Gastroesophageal sphincter (tissue), 4 donors: ENCODE measurements around the gene PAXX. TPM values are rescaled to one million over a fixed set of nuclear protein-coding genes. Genes with fewer than 3 reads are reported as not detected.

Experiments used
- ATAC-seq: fragments of 150-250 bp; one replicate; pipeline ENCODE4 v1.9.1; 2016; ENCODE audit warnings: mild to moderate bottlenecking, moderate library complexity
- H3K27ac ChIP-seq, 4 donors: fragments of 200-600 bp; sonication (generic) in 3 of 4; 1 replicate in 3 of 4; 2 replicates in 1 of 4; pipeline ENCODE4 v1.5.1; 2016 to 2019
- H3K27me3 ChIP-seq: fragments of 200-600 bp; sonication (generic); one replicate; pipeline ENCODE4 v1.5.1; 2019
- H3K36me3 ChIP-seq, 2 donors: fragments of 200-600 bp; sonication (generic); one replicate each; pipeline ENCODE4 v1.5.1; 2019; ENCODE audit warnings: control low read depth in 1 of 2
- H3K4me1 ChIP-seq, 3 donors: fragments of 200-600 bp; sonication (generic); 1 replicate in 2 of 3; 2 replicates in 1 of 3; pipeline ENCODE4 v1.5.1; 2016 to 2019; ENCODE audit warnings: control low read depth in 2 of 3
- H3K4me3 ChIP-seq, 2 donors: fragments of 200-600 bp; sonication (generic); one replicate each; pipeline ENCODE4 v1.5.1; 2019; ENCODE audit warnings: mild to moderate bottlenecking in 1 of 2, moderate library complexity in 1 of 2
- H3K9me3 ChIP-seq, 3 donors: fragments of 200-600 bp; sonication (generic); one replicate each; pipeline ENCODE4 v1.5.1; 2017 to 2019; ENCODE audit warnings: control low read depth in 2 of 3
- CTCF ChIP-seq, 4 experiments: fragments of 200-600 bp in 2 of 4; fragments of 450-650 bp in 2 of 4; sonication (generic) in 1 of 4; IDR thresholded peaks; one replicate each; pipeline ENCODE4 v1.5.1; 2017 to 2019; ENCODE audit warnings: antibody characterized with exemption in 4 of 4, mild to moderate bottlenecking in 2 of 4, moderate library complexity in 2 of 4
- EP300 ChIP-seq: sonication (generic); formaldehyde crosslinking; IDR thresholded peaks from one replicate; pipeline ENCODE4 v1.6.1; 2017; ENCODE audit warnings: antibody characterized with exemption, mild to moderate bottlenecking
- POLR2A ChIP-seq, 2 donors: fragments of 450-650 bp; IDR thresholded peaks; one replicate each; pipeline ENCODE4 v1.6.1; 2017; ENCODE audit warnings: antibody characterized with exemption in 2 of 2, mild to moderate bottlenecking in 2 of 2, moderate library complexity in 1 of 2
- POLR2AphosphoS5 ChIP-seq: sonication (generic); formaldehyde crosslinking; IDR thresholded peaks from one replicate; pipeline ENCODE4 v1.6.1; 2017; ENCODE audit warnings: antibody characterized with exemption
- WGBS, 2 donors: methylation state at CpG; one replicate each; pipeline ENCODE4 v1.1.5; 2018; ENCODE audit warnings: low coverage in 1 of 2; 5-methylcytosine and 5-hydroxymethylcytosine counted together
- total RNA-seq, 4 donors: library from RNA; depleted of rRNA; stranded (reverse); fragments of >200 nt; gene quantifications; one replicate each; pipeline ENCODE4 v1.1.0, GENCODE V29; 2016

PAXX gene
- 10 to 100 TPM; 24.2 to 42.6 (median 36.1) TPM for total RNA-seq

GRCh38 chr9:136991993-136992818 is at the start of gene PAXX:
TSS of gene PAXX (plus strand) at chr9:136992422. CDS start at chr9:136992444, 22 bp downstream.
- H3K4me1 ChIP-seq, result peaks cover 0 to 53% (median 31%) of the 10 kb centered on the region in 3 donors
- peak in 2 of 4 experiments; percentile 4 to 12 for TF ChIP-seq CTCF (IDR thresholded peaks at IDR 0.05)
- TF ChIP-seq EP300, result no peak
- TF ChIP-seq POLR2A (IDR thresholded peaks at IDR 0.05), result peak in 1 of 2 donors; percentile 19
- no peaks in the 10 kb centered on the region for H3K9me3 ChIP-seq
- peaks cover 0 to 18% of the 10 kb centered on the region in 2 donors for H3K36me3 ChIP-seq
- H3K4me3 ChIP-seq, result peak within 1 kb of the TSS; percentile 67 to 80
- H3K27ac ChIP-seq, result peak within 1 kb of the TSS; percentile 43 to 96 (median 92)
- 0% methylated on average over 4 of the region's 92 CpGs; no CpG with 5 or more reads in 1 of the 2 donors for WGBS, 2 donors
- peak; percentile 95 for ATAC-seq
- H3K27me3 ChIP-seq, result peaks cover 43% of the 10 kb centered on the region

GRCh38 chr9:136942881-136943230 is 49.4 kb upstream of the PAXX start:
- Histone ChIP-seq H3K27me3 (no peaks in the 10 kb centered on the region), H3K9me3 (no peaks in the 10 kb centered on the region), H3K4me1 (peaks cover 0 to 33% (median 16%) of the 10 kb centered on the region in 3 donors), H3K27ac (peak overlapping the region in 1 of 4 donors; percentile 94), H3K4me3 (peak overlapping the region in 1 of 2 donors; percentile 96), H3K36me3 (peaks cover 0 to 45% of the 10 kb centered on the region in 2 donors)
- TF ChIP-seq POLR2AphosphoS5 (no peak), EP300 (no peak), POLR2A (IDR thresholded peaks at IDR 0.05) (no peak), CTCF (IDR thresholded peaks at IDR 0.05) (no peak)
- no peak for ATAC-seq
- WGBS, 2 donors, result no CpG with 5 or more reads among the region's 16 CpGs

- Histone ChIP-seq H3K27ac (peak overlapping the region in 3 of 4 donors; percentile 94 to 96 (median 94)), H3K36me3 (peaks cover 0 to 45% of the 10 kb centered on the region in 2 donors), H3K4me1 (peaks cover 0 to 39% (median 16%) of the 10 kb centered on the region in 3 donors), H3K4me3 (peak overlapping the region; percentile 61 to 96), H3K27me3 (no peaks in the 10 kb centered on the region), H3K9me3 (no peaks in the 10 kb centered on the region)
- TF ChIP-seq POLR2A (IDR thresholded peaks at IDR 0.05) (no peak), CTCF (IDR thresholded peaks at IDR 0.05) (no peak), EP300 (no peak), POLR2AphosphoS5 (no peak)
- WGBS, 2 donors, result no CpG with 5 or more reads among the region's 61 CpGs
- no peak for ATAC-seq
Observed at GRCh38 chr9:136943291-136944211, 48.7 kb upstream of the PAXX start.

- no CpG with 5 or more reads among the region's 45 CpGs for WGBS, 2 donors
- Histone ChIP-seq H3K4me1 (peaks cover 0 to 45% (median 18%) of the 10 kb centered on the region in 3 donors), H3K27me3 (no peaks in the 10 kb centered on the region), H3K27ac (peak overlapping the region; percentile 48 to 96 (median 94)), H3K36me3 (peaks cover 0 to 42% of the 10 kb centered on the region in 2 donors), H3K9me3 (no peaks in the 10 kb centered on the region), H3K4me3 (peak overlapping the region; percentile 61 to 96)
- peak; percentile 70 for ATAC-seq
- TF ChIP-seq CTCF (IDR thresholded peaks at IDR 0.05) (no peak), POLR2AphosphoS5 (no peak), EP300 (no peak), POLR2A (IDR thresholded peaks at IDR 0.05) (no peak)
Observed at GRCh38 chr9:136944212-136944518, 48.1 kb upstream of the PAXX start.
